Measurements from ENCODE around the gene VSX2. TPM values are rescaled to one million over a fixed set of nuclear protein-coding genes. Genes with fewer than 3 reads are reported as not detected.

The VSX2 gene
- total RNA-seq, 1 donor from 2014 or later = not detected

Other genes starting within 250 kb of the VSX2 start
- gene ENTPD5, start 220.2 kb upstream of the VSX2 start, total RNA-seq = 9.5 and 9.7 TPM in 2 replicates
- gene BBOF1, start 220.1 kb upstream of the VSX2 start, total RNA-seq = 5.7 and 6.8 TPM in 2 replicates
- gene ALDH6A1, start 155.0 kb upstream of the VSX2 start, total RNA-seq = 11.8 and 12.0 TPM in 2 replicates
- 5.5 and 6.2 TPM in 2 replicates for gene LIN52, start 154.5 kb upstream of the VSX2 start, total RNA-seq
- 48.6 and 49.2 TPM in 2 replicates for gene ABCD4, start 63.5 kb downstream of the VSX2 start, total RNA-seq
- 0.14 and 0.16 TPM in 2 replicates for gene VRTN, start 109.0 kb downstream of the VSX2 start, total RNA-seq
- gene SYNDIG1L, start 186.8 kb downstream of the VSX2 start, total RNA-seq = not detected in 2 replicates